ENCODE results near the gene INPP5D. TPM values are rescaled to one million over a fixed set of nuclear protein-coding genes. Genes with fewer than 3 reads are reported as not detected.
"Not testable (repeated sequence)": the region's sequence is repeated elsewhere in the genome, so short reads cannot be mapped to it uniquely, and the experiment has no call there.

The INPP5D gene
- total and polyA plus RNA-seq, 7 donors, result 1.2 to 4.2 (median 2.8) TPM

- Histone ChIP-seq H3K4me1 (no peaks in the 10 kb centered on the region), H3K9me3 (no peaks in the 10 kb centered on the region), H3K27me3 (ENCODE audit: insufficient read depth in 3 of 3, low read length in 2 of 3) (no peaks in the 10 kb centered on the region), H3K27ac (no peak overlapping the region), H3K4me3 (no peak overlapping the region), H3K36me3 (ENCODE audit: insufficient read depth in 1 of 2, low read depth in 1 of 2) (no peaks in the 10 kb centered on the region)
- 23 to 31% (median 24%) methylated on average over 4 of the region's 4 CpGs for WGBS, 3 donors
- no peak for DNase-seq
- TF ChIP-seq, protein P1, sequence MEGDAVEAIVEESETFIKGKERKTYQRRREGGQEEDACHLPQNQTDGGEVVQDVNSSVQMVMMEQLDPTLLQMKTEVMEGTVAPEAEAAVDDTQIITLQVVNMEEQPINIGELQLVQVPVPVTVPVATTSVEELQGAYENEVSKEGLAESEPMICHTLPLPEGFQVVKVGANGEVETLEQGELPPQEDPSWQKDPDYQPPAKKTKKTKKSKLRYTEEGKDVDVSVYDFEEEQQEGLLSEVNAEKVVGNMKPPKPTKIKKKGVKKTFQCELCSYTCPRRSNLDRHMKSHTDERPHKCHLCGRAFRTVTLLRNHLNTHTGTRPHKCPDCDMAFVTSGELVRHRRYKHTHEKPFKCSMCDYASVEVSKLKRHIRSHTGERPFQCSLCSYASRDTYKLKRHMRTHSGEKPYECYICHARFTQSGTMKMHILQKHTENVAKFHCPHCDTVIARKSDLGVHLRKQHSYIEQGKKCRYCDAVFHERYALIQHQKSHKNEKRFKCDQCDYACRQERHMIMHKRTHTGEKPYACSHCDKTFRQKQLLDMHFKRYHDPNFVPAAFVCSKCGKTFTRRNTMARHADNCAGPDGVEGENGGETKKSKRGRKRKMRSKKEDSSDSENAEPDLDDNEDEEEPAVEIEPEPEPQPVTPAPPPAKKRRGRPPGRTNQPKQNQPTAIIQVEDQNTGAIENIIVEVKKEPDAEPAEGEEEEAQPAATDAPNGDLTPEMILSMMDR (IDR thresholded peaks at IDR 0.05), result no peak
- no peak for ATAC-seq
- intact Hi-C loops (cut with DNase I), result no loop called here
Observed at GRCh38 chr2:233093721-233094120, 33.6 kb downstream of the INPP5D start.

GRCh38 chr2:233094614-233095013 lies 34.5 kb downstream of the INPP5D start:
- H3K36me3 ChIP-seq (ENCODE audit: insufficient read depth in 1 of 2, low read depth in 1 of 2), result no peaks in the 10 kb centered on the region
- H3K4me1 ChIP-seq, result no peaks in the 10 kb centered on the region
- intact Hi-C loops (cut with DNase I), result loop anchor here in 1 of 2 donors (5.0 kb wide), 1 partner anchor 153 kb away; no protein-coding TSS in a partner anchor
- no peak for ATAC-seq
- H3K9me3 ChIP-seq, result no peaks in the 10 kb centered on the region
- TF ChIP-seq, protein P1 (IDR thresholded peaks at IDR 0.05), result no peak
- 26 to 52% (median 43%) methylated on average over 6 of the region's 6 CpGs for WGBS, 3 donors
- H3K4me3 ChIP-seq, result no peak overlapping the region
- no peak overlapping the region for H3K27ac ChIP-seq
- no peaks in the 10 kb centered on the region for H3K27me3 ChIP-seq (ENCODE audit: insufficient read depth in 3 of 3, low read length in 2 of 3)
- no peak for DNase-seq

- 50 to 75% (median 54%) methylated on average over 6 of the region's 6 CpGs for WGBS, 3 donors
- TF ChIP-seq, protein P1 (IDR thresholded peaks at IDR 0.05), result no peak
Observed at GRCh38 chr2:233096006-233096405, 35.9 kb downstream of the INPP5D start.

DNA sequence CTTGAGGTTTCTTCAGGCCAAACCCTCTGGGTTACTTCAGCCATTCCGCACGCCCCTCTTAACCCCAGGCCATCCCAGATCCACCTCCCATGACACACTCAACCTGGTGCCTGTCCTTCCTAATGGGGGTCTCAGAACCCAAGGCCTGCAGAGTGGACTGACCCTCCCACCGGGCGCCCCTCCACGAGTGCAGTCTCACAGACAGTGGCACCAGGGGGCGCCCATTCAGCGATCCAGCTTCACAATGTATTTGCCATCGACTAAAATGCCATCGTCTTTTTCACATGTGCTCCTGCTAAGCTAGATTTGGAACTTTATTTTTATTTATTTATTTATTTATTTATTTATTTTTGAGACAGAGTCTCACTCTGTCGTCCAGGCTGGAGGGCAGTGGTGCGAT lies 38.5 kb downstream of the INPP5D start:
- H3K27me3 ChIP-seq (ENCODE audit: insufficient read depth in 3 of 3, low read length in 2 of 3), result no peaks in the 10 kb centered on the region
- TF ChIP-seq, protein P1 (IDR thresholded peaks at IDR 0.05), result peak; percentile 14
- no peaks in the 10 kb centered on the region for H3K4me1 ChIP-seq
- intact Hi-C loops (cut with DNase I), result loop anchor here in 1 of 2 donors (5.0 kb wide), 1 partner anchor 149 kb away; no protein-coding TSS in a partner anchor
- H3K36me3 ChIP-seq (ENCODE audit: insufficient read depth in 1 of 2, low read depth in 1 of 2), result no peaks in the 10 kb centered on the region
- H3K27ac ChIP-seq, result no peak overlapping the region
- peak in 1 of 4 donors; percentile 40 for ATAC-seq
- DNase-seq, result no peak
- no peaks in the 10 kb centered on the region for H3K9me3 ChIP-seq
- WGBS, 3 donors, result 69 to 80% (median 80%) methylated on average over 11 of the region's 11 CpGs
- no peak overlapping the region for H3K4me3 ChIP-seq

More at GRCh38 chr2:233096006-233096405, 35.9 kb downstream of the INPP5D start:
- Histone ChIP-seq H3K27ac (no peak overlapping the region), H3K4me1 (no peaks in the 10 kb centered on the region), H3K9me3 (no peaks in the 10 kb centered on the region), H3K4me3 (no peak overlapping the region), H3K36me3 (ENCODE audit: insufficient read depth in 1 of 2, low read depth in 1 of 2) (no peaks in the 10 kb centered on the region), H3K27me3 (ENCODE audit: insufficient read depth in 3 of 3, low read length in 2 of 3) (no peaks in the 10 kb centered on the region)
- intact Hi-C loops (cut with DNase I), result loop anchor here in 1 of 2 donors (5.0 kb wide), 1 partner anchor 151 kb away; no protein-coding TSS in a partner anchor
- ATAC-seq, result no peak
- DNase-seq, result no peak

GRCh38 chr2:233099820-233100191 lies 39.7 kb downstream of the INPP5D start:
- not testable (repeated sequence) for ATAC-seq; DNase-seq; H3K27ac ChIP-seq; H3K4me3 ChIP-seq; H3K27me3 ChIP-seq (ENCODE audit: insufficient read depth in 3 of 3, low read length in 2 of 3); H3K36me3 ChIP-seq (ENCODE audit: insufficient read depth in 1 of 2, low read depth in 1 of 2); H3K4me1 ChIP-seq; H3K9me3 ChIP-seq
- intact Hi-C loops (cut with DNase I), result loop anchor here in 1 of 2 donors (5.0 kb wide), 1 partner anchor 147 kb away; no protein-coding TSS in a partner anchor
- 92 to 95% (median 94%) methylated on average over 7 of the region's 7 CpGs for WGBS, 3 donors
